Hematopoietic multipotent progenitor cell treated with erythropoietin and hydrocortisone succinate and interleukin-3 and kit ligand, for 17 days (in vitro differentiated cells): ENCODE results near the gene ZNF141.
A peak's percentile ranks its signal among the peaks of the same experiment; 100 is the strongest.
"Not testable (repeated sequence)": the region's sequence is repeated elsewhere in the genome, so short reads cannot be mapped to it uniquely, and the experiment has no call there.

Experiments used
- DNase-seq: peaks from one replicate; pipeline ENCODE4 v3.0.0-alpha.2; 2015; ENCODE audit warnings: low spot score

ZNF141 gene

DNA sequence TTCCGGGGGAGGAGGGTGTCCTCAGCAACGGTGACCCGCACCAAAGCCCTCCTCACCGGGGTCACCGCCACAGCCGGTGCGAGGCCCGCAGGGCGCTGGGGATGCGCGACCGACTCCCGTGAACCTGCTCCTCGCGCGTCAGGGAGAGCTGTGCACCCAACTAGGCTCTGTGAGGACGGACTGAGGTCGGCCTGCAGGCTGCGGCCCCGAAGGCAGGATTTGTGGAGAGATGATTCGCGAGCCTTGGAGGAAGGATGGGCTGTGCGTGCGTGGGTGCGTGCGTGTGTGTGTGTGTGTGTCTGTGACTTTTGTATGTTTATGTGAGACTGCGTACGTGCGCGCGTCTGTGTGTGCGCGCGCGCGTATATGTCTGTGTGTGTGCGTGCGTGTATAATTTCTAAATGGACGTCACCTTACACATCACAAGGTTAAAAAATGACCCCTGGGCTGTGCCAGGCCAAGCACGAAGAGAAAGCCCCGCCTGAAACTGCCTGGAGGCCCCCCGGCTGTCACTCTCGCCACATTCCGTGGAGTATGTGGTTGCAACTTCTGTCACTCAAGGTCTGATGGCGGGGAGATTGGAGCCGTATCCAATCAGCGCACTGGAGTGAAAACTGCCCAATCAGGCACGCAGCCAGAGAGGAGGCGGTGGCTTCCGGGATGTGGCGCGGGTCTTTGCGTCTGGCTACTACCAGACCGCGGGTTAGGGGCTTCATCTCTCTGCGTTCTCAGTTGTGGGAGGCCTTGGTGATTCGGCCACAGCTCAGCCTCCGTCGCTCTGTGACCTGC lies at the start of gene ZNF141:
TSS of gene ZNF141 (plus strand) at position 672 of the 789 bp plus-strand sequence. CDS start 170 bp downstream, outside the sequence.
- peak; percentile 48 for DNase-seq

DNA sequence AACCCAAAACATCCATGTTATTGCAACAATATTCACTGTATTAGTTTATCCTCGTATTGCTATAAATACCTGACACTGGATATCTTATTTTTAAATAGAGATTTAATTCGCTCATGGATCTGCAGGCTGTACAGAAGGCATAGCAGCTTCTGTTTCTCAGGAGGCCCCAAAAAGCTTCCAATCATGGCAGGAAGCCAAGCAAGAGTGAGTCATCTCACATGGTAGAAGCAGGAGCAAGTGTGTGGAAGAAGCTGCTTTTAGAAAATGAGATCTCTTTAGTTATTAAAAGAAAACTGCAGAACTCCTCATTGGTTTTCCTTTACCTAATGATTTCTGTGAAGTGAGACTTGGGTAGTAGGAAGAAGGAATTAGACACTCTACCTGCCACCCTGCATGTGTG lies 48.7 kb upstream of the ZNF141 start:
- DNase-seq = no peak

DNA sequence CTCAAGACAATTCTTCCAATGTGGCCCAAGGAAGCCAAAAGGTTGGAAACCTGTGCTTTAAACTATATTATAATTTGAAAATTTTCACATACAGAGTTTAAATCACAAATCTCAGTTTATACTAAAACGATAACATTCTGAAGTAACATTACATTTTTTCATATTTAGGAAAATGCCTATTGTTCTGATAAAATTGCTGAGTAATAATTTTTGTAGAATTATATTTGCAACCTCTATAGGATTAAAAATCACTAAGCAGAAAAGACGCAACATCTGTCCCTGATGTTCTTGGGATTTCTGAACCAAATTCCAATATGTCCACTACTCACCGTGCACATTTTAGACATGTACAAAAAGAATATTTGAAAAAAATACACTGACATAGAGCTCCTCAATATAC lies 42.9 kb upstream of the ZNF141 start:
- no peak for DNase-seq

DNA sequence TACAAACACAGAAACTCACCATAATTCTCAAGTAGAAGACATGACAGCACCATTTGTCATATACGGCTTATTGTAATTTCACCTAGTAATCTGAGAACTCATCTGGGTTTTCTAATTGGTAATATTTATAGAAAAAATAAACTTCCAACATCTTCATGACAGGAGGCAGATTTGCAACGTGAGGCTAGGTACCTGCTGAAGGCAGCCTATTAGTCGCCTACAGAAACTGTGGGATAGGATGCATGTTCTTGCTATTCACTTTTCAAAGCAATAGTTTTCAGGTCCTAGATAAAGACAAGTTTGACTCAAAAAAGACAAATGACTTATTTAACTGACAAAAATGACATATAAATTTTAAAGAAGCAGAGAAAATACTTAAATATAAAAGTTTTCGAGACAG lies 35.2 kb upstream of the ZNF141 start:
- DNase-seq = no peak

DNA sequence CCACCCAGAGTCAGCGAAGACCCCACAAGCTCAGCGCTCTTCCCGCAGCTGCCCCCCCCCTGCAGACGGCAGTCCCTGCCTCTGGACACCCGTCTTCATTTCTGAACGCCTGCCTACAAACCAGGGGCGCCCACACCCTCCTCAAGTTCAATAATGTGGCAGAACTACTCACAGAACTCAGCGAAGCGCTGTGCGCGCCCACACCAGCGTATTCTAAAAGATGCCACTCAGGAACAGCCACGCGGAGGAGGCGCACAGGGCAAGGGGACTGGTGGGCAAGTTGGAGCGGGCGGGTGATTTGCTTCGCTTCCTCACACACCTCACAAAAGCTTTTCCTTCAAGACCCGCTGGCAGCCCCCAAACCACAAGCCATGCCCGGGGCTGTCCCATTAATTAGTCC lies 33.1 kb upstream of the ZNF141 start:
- not testable (repeated sequence) for DNase-seq

DNA sequence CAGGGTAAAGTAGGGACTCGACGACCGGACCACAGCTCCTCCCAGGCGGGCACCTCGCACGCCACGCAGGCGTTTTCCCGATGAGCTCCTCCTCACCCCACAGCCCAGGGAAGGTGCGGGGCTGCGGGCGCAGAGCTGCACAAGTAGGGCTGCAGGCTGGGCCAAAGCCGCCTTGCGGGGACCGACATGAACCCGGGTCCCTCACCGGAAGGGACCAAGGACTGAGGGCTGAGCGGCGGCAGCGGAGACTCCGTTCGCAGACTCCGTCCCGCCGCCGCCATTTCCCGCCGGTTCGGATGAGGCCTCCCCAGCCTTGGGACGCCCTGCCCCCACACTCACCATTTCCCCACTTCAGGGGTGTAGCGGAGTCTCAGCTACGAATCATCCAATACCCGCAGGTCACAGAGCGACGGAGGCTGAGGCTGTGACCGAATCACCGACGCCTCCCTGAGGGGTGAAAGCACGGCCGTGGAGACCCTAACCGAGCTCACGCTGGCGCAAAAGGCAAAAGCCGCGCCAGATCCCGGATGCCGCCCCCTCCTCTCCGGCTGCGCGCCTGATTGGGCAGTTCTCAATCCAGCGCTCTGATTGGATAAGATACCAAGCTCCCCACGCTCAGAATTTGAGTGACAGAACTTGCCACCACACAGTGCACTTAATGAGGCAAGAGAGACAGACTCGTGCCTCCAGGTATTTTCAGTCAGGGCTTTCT lies 32.5 kb upstream of the ZNF141 start, which contains the start of gene ZNF732:
TSS of gene ZNF732 (minus strand) at position 506 of the 712 bp plus-strand sequence. CDS start at position 342, 164 bp downstream.
- no peak for DNase-seq

DNA sequence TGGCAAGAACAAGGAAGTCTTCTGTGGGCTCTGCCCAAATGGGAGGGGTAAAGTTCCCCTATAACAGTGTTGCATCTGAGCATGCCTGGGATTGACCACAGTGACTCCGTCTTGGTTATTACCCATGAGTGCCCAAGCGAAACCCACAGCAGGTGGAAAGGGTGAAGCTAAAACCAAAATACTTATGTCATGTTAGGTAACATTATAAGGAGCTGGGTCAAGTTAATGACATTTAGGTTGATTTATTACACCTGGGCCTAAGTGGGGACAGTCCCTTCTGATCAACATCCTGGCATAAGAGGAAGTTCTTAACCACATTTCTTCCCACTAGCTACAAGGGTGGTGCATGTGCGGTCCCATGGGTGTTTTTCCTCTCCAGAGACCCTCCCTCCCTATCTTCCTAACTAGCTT lies 31.1 kb upstream of the ZNF141 start:
- DNase-seq = no peak

DNA sequence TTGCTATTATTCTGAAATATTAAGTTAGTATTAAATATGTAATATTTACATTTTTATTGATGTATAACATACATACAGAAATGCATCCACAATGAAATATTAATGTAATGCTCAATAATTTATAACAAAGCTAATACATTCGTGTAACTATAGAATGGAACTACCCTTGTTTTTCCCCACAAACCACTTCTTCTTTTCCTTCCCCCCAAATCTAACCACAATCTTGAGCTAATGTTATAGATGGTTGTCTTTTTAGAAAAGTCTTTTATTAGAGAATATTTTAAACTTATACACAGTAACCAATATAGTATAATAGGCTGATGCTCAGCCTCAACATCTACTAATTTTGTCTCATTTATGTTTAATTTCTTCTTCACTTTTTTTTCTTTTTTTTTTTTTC lies 27.8 kb upstream of the ZNF141 start:
- DNase-seq = no peak

DNA sequence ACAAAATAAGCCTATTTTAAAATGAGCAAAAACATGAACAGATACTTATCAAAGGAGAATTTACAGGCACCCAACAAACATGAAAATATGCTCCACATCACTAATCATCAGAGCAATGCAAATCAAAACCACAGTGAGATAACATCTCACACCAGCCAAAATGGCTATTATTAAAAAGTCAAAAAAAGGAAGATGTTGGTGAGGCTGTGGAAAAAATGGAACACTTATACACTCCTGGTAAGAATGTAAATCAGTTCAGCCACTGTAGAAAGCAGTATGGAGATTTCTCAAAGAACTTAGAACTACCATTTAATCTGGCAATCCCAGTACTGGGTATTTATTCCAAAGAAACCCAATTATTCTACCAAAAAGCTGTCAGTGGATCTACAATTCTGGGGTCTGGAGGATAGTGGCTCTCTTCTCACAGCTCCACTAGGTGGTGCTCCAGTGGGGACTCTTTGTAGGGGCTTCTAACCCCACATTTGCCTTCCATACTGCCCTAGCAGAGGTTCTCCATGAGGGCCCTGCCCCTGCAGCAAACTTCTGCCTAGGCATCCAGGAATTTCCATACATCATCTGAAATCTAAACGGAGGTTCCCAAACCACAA lies 23.2 kb upstream of the ZNF141 start:
- DNase-seq = no peak

DNA sequence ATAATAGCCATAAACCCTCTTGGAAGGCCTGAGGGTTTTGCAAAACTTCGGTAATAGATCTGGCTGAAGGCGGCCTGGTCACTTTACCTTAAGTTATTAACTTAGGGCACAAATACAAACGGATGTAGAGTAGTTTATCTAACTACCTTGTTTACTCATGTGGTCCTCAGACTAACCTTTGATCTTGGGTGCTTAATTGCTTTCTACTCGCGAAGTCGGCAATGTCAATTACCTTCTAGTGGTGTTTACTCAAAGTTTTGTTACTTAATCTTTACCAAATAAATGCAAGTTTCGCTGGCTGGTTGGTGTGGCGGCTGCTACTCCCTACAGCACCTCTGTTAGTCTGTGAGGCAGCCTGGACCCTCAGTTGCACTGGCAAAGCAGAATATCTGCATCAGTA lies 8.9 kb upstream of the ZNF141 start:
- no peak for DNase-seq

DNA sequence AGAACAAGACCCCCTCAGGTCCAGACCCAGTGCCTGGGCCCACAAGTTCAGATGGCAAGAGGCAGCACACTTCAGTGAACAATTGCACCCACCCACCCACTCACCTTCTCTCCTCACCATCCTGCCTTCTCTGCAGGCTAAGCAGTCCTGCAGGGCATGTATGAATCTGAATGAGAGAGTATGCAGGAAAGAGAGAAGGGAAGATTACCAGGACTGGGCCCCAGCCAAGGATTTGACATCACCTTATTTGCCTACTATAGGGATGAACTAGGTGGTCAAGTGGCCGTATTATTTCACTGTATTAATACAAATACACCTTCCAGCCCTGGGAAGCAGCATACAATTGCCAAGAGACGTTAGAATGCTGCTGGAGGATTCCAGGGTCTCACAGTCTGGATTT lies 2.1 kb upstream of the ZNF141 start:
- DNase-seq = no peak

DNA sequence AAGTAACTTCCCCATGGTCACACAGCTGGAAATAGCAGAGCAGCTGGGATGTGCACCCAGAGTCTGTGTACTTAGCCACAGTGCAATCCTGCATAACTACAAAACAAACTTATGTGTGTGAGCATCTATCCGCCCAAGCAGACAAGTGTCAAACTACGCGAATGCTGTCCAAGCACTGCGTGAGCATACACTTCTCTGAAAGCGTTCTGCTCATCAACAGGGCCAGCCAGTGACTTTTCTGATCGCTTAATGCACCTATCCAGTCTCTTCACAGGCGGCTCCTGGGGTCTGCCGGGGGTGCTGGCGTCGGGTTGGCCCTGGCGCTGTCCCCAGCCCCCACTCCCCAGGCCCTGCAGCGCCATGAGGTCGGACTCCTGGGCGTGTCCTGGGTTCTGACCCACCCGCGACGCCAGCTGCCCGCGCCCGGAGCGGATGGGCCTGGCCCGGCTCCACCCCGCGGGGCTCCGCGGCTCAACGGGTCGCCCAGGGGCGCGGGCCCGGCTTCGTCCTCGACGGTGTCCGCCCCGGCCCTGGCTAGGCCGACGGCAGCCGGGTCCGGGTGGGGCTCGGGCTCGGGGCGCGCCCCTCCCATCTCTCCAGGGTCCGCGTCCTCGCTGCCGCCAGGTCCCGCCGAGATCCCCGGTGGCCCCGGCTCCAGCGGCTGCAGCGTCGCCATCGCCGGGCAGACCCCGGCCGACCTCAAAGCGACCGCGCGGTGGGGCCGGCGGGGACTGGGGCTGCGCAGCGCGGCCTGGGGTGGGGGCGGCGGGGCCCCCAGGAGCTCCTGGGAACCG lies 1.3 kb upstream of the ZNF141 start:
- DNase-seq = no peak

DNA sequence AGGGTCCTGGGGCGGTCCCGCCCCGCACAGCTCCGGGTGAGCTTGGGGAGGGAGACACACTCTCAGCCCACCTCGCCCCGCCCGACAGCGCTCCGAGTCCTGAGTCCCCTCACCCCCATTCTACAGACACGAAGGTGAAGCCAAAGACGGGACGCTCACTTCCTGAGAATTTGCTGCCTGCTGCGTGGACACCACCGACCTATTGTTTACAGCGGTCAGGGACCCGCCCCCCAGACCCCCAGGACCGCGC lies 796 bp upstream of the ZNF141 start:
- DNase-seq = no peak

DNA sequence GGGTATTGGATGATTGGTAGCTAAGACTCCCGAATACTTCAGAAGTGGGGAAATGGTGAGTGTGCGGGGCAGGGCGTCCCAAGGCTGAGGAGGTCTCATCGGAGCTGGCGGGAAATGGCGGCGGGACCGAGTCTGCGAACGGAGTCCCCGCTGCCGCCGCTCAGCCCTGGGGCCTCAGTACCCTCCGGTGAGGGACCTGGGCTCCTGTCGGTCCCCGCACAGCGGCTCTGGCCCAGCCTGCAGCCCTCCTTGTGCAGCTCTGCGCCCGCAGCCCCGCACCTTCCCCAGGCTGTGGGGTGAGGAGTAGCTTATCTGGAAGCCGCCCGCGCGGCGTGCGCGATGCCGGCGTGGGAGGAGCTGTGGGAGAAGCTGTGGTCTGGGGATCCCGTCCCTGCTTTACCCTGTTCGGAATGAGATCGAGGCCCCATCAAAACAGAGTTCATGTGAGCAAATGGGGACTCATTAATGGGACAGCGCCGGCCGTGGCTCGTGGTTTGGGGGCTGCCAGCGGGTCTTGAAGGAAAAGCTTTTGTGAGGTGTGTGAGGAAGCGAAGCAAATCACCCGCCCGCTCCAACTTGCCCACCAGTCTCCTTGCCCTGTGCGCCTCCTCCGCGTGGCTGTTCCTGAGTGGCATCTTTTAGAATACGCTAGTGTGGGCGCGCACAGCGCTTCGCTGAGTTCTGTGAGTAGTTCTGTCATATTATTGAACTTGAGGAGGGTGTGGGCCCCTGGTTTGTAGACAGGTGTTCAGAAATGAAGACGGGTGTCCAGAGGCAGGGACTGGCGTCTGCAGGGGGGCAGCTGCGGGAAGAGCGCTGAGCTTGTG lies 531 bp downstream of the ZNF141 start:
- DNase-seq = no peak

DNA sequence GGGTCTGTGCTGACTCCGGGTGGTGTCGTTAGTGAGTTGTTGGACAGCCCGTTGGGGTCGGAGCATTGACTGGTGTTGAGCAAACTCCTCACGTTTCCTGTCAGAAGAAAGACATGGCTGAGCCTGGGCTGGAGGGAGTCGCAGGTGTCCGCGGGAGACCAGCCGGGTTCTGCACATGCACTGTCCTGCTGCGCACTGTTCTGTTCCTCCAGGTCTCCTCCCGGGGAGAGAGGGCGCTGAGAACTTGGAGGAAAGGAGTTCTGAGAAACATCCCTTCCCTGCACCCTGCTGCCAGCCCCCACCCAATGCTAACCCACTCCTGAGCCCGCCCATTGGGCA lies 1.1 kb downstream of the ZNF141 start:
- DNase-seq = no peak

DNA sequence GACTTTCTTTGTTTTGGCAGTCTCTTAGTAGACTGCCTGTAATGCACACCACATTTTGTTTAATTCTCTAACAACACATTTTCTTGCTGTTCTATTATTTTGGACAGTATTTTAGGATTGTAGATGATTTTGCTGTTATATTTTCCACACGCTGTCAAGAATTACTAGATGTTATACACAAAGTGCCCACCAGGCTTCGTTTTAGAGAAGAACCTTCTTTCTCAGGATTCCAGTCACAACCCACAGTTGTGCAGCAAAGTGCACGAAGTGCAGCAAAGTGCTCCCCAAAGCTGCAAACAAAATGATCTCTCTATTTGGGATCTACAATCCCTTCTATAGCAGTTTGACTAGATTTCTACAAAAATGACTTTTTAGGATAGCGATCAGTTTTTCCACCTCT lies 2.4 kb downstream of the ZNF141 start:
- DNase-seq = no peak

DNA sequence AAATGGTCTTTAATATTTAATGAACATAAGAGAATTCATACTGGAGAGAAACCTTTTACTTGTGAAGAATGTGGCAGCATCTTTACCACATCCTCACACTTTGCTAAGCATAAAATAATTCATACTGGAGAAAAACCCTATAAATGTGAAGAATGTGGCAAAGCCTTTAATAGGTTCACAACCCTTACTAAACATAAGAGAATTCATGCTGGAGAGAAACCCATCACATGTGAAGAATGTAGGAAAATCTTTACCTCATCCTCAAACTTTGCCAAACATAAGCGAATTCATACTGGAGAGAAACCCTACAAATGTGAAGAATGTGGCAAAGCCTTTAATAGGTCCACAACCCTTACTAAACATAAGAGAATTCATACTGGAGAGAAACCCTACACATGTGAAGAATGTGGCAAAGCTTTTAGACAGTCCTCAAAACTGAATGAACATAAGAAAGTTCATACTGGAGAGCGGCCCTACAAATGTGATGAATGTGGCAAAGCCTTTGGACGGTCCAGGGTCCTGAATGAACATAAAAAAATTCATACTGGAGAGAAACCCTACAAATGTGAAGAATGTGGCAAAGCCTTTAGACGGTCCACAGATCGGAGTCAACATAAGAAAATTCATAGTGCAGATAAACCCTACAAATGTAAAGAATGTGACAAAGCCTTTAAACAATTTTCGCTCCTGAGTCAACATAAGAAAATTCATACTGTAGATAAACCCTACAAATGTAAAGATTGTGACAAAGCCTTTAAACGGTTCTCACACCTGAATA lies 35.6 kb downstream of the ZNF141 start:
- no peak for DNase-seq

DNA sequence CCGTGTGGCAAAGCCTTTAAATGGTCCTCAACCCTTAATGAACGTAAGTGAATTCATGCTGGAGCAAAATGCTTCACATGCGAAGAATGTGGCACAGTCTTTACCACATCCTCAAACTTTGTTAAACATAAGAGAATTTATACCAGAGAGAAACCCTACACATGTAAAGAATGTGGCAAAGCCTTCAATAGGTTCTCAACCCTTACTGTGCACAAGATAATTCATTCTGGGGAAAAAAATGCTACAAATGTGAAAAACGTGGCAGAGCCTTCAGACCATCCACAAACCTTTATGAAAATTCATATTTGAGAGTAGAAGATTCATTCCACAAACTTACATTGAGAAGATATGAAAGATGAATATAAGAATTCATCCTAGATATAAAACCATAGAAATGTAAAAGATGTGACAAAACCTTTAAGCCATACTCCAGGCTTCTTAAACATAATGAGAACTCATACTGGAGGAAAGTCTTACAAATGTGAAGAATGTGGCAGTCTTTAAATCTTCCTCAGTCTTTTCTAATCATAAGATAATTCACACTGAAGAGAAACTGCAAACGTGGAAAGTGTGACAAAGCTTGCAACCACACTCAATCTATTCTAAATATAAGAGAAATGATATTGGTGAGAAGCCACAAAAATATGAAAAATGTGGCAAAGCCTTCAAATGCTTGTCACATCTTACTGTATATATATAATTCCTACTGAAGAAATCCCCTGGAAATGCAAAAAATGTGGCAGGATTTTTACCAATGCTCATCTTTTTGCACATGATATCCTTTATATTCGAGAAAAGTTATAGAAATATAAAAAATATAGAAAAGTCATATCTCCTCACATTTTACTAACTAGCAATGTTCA lies 36.9 kb downstream of the ZNF141 start:
- no peak for DNase-seq

DNA sequence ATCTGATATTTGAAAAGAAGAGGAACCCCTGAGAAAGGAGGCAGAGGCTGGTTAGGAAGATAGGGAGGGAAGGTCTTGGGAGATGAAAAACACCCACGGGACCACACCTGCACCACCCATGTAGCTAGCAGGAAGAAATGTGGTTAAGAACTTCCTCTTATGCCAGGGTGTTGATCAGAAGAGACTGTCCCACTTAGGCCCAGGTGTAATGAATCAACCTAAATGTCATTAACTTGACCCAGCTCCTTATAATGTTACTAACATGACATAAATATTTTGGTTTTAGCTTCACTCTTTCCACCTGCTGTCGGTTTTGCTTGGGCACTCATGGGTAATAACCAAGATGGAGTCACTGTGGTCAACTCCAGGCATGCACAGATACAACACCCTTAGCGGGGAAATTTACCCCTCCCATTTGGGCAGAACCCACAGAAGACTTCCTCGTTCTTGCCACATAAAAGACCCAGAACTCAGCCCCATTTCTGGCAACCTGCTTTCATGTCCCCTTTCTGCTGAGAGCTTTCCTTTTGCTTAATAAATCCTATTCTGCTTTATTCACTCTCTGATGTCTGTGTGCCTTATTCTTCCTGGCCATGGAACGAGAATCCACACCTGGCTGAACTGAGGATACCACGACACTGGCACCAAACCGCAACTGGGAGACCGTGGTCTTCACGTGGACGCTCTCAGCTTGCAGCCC lies 46.8 kb downstream of the ZNF141 start:
- DNase-seq = no peak
